Tibial artery (tissue), 4 donors: ENCODE results near the gene RNU6-1.

Experiments
- DNase-seq, 2 donors: peaks; one replicate each; pipeline ENCODE4 v3.0.0-alpha.2; 2019
- H3K27ac ChIP-seq, 2 donors: fragments of 200-600 bp; sonication (generic) in 1 of 2; 1 replicate in 1 of 2; 2 replicates in 1 of 2; pipeline ENCODE4 v1.5.1; 2018 to 2019; ENCODE audit warnings: mild to moderate bottlenecking in 1 of 2
- H3K27me3 ChIP-seq, 2 donors: fragments of 200-600 bp; sonication (generic) in 1 of 2; one replicate each; pipeline versions ENCODE4 v1.5.1 to v1.6.0; 2016 to 2019
- H3K36me3 ChIP-seq, 3 donors: fragments of 200-600 bp; sonication (generic) in 2 of 3; one replicate each; pipeline ENCODE4 v1.5.1; 2016 to 2019; ENCODE audit warnings: mild to moderate bottlenecking in 2 of 3
- H3K4me1 ChIP-seq, 4 donors: fragments of 200-600 bp; sonication (generic) in 2 of 4; 1 replicate in 3 of 4; 2 replicates in 1 of 4; pipeline ENCODE4 v1.5.1; 2016 to 2019
- H3K4me3 ChIP-seq, 2 donors: fragments of 200-600 bp; sonication (generic) in 1 of 2; 1 replicate in 1 of 2; 2 replicates in 1 of 2; pipeline ENCODE4 v1.5.1; 2018 to 2019; ENCODE audit warnings: mild to moderate bottlenecking in 2 of 2
- H3K9me3 ChIP-seq, 3 donors: fragments of 200-600 bp; sonication (generic) in 1 of 3; one replicate each; pipeline ENCODE4 v1.5.1; 2016 to 2019
- CTCF ChIP-seq, 2 experiments: fragments of 200-600 bp in 1 of 2; fragments of 450-650 bp in 1 of 2; IDR thresholded peaks; one replicate each; pipeline ENCODE4 v1.5.1; 2017 to 2019; ENCODE audit warnings: antibody characterized with exemption in 2 of 2, mild to moderate bottlenecking in 1 of 2, moderate library complexity in 1 of 2
- intact Hi-C: fragments of 100-400 bp; cut with DNase I; formaldehyde crosslinking; loops from one replicate; pipeline ENCODE4 v1.15.0; 2023; ENCODE audit warnings: low total_unique reads

RNU6-1 gene

GRCh38 chr15:67884009-67884408, 44.2 kb upstream of the RNU6-1 start:
- H3K27me3 ChIP-seq = no peaks in the 10 kb centered on the region
- peaks cover 0 to 26% (median 13%) of the 10 kb centered on the region in 4 donors for H3K4me1 ChIP-seq
- peak overlapping the region; percentile 69 to 78 for H3K27ac ChIP-seq
- no peaks in the 10 kb centered on the region for H3K9me3 ChIP-seq
- H3K4me3 ChIP-seq = peak overlapping the region; percentile 54 to 58
- TF ChIP-seq CTCF (IDR thresholded peaks at IDR 0.05) = no peak
- no peaks in the 10 kb centered on the region for H3K36me3 ChIP-seq
- no peak for DNase-seq
- intact Hi-C loops = no loop called here

- H3K27ac ChIP-seq = peak overlapping the region; percentile 69 to 78
- H3K27me3 ChIP-seq = no peaks in the 10 kb centered on the region
- no peaks in the 10 kb centered on the region for H3K36me3 ChIP-seq
- no peak overlapping the region for H3K4me3 ChIP-seq
- no peaks in the 10 kb centered on the region for H3K9me3 ChIP-seq
- H3K4me1 ChIP-seq = peaks cover 0 to 26% (median 13%) of the 10 kb centered on the region in 4 donors
- no peak for TF ChIP-seq CTCF (IDR thresholded peaks at IDR 0.05)
- no peak for DNase-seq
- intact Hi-C loops = no loop called here
These were observed 43.5 kb upstream of the RNU6-1 start for GRCh38 chr15:67883234-67883773.

GRCh38 chr15:67882487-67883233, 42.8 kb upstream of the RNU6-1 start:
- peaks cover 0 to 26% (median 13%) of the 10 kb centered on the region in 4 donors for H3K4me1 ChIP-seq
- no peak for TF ChIP-seq CTCF (IDR thresholded peaks at IDR 0.05)
- intact Hi-C loops = no loop called here
- no peaks in the 10 kb centered on the region for H3K27me3 ChIP-seq
- no peak overlapping the region for H3K4me3 ChIP-seq
- no peak for DNase-seq
- H3K9me3 ChIP-seq = no peaks in the 10 kb centered on the region
- H3K27ac ChIP-seq = no peak overlapping the region
- H3K36me3 ChIP-seq = no peaks in the 10 kb centered on the region

- peaks cover 0 to 25% (median 13%) of the 10 kb centered on the region in 4 donors for H3K4me1 ChIP-seq
- no peak overlapping the region for H3K27ac ChIP-seq
- H3K4me3 ChIP-seq = no peak overlapping the region
- H3K27me3 ChIP-seq = no peaks in the 10 kb centered on the region
- intact Hi-C loops = no loop called here
- H3K9me3 ChIP-seq = no peaks in the 10 kb centered on the region
- no peaks in the 10 kb centered on the region for H3K36me3 ChIP-seq
- TF ChIP-seq CTCF (IDR thresholded peaks at IDR 0.05) = no peak
- peak in 1 of 2 donors; percentile 38 for DNase-seq
These were observed 40.9 kb upstream of the RNU6-1 start for GRCh38 chr15:67880651-67881182.

GRCh38 chr15:67879440-67880129, 39.7 kb upstream of the RNU6-1 start:
- H3K36me3 ChIP-seq = no peaks in the 10 kb centered on the region
- no peak for TF ChIP-seq CTCF (IDR thresholded peaks at IDR 0.05)
- no peak overlapping the region for H3K27ac ChIP-seq
- intact Hi-C loops = no loop called here
- no peak for DNase-seq
- no peak overlapping the region for H3K4me3 ChIP-seq
- H3K9me3 ChIP-seq = no peaks in the 10 kb centered on the region
- H3K27me3 ChIP-seq = no peaks in the 10 kb centered on the region
- peaks cover 0 to 16% (median 6%) of the 10 kb centered on the region in 4 donors for H3K4me1 ChIP-seq
